ENCODE measurements around the gene PITPNB.

The PITPNB gene

DNA sequence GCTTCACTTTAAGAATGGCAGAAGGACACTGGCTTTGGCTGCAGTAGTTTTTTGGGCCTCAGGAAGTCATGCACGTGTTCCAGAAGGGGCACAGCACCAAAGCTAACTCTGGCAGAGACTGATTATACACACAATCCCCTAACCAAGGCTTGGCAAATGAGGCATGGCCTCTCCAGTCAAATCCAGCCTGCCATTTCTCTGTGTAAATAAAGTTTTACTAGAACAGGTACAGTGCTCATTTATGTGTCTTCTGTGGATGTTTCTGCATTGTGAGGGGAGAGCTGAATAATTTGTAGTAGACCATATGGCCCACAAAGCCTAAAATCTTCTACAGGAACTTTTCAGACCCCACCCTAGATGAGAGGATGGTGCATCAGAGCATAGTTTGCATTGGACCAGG lies 71.1 kb downstream of the PITPNB start:
- TF ChIP-seq CTCF (IDR thresholded peaks at IDR 0.05; ENCODE audit: extremely low read depth, insufficient read depth, missing control alignments) = no peak
- in situ Hi-C loops (cut with MboI; ENCODE audit: low pct_unique_long_range_greater_than_20kb, low sequenced_read_pairs, unreplicated experiment) = no loop called here
- DNase-seq (ENCODE audit: low spot score) = no peak

- in situ Hi-C loops (cut with MboI; ENCODE audit: low pct_unique_long_range_greater_than_20kb, low sequenced_read_pairs, unreplicated experiment) = no loop called here
- TF ChIP-seq CTCF (IDR thresholded peaks at IDR 0.05; ENCODE audit: extremely low read depth, insufficient read depth, missing control alignments) = no peak
- DNase-seq (ENCODE audit: low spot score) = no peak
These were observed 72.1 kb downstream of the PITPNB start for GRCh38 chr22:27846910-27847309.

DNA sequence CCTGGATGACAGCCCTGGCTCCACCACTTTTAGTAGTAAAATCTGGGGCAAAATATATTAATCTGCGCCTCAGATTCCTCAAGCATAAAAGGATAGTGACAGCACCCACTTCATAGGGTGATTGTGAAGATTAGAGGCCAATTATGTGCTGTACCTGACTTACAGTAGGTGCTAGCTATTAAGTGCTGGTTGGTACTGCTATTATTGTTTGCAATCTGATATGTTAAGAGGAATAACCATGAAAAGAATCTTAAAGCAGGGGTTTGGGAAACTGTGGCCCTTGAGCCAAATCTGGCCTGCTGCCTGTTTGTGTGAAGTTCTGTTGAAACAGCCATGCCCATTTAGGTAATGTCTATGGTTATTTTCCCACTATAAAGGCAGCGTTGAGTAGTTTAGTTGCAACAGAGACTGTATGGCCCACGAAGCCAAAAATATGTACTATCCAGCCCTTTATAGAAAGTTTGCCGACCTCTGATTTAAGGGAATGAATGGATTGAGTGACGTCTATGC lies 72.8 kb downstream of the PITPNB start:
- DNase-seq (ENCODE audit: low spot score) = no peak
- in situ Hi-C loops (cut with MboI; ENCODE audit: low pct_unique_long_range_greater_than_20kb, low sequenced_read_pairs, unreplicated experiment) = no loop called here
- no peak for TF ChIP-seq CTCF (IDR thresholded peaks at IDR 0.05; ENCODE audit: extremely low read depth, insufficient read depth, missing control alignments)

- in situ Hi-C loops (cut with MboI; ENCODE audit: low pct_unique_long_range_greater_than_20kb, low sequenced_read_pairs, unreplicated experiment) = no loop called here
- TF ChIP-seq CTCF (IDR thresholded peaks at IDR 0.05; ENCODE audit: extremely low read depth, insufficient read depth, missing control alignments) = no peak
- DNase-seq (ENCODE audit: low spot score) = no peak
These were observed 73.4 kb downstream of the PITPNB start for GRCh38 chr22:27845644-27846043.

GRCh38 chr22:27844656-27845591 lies 74.1 kb downstream of the PITPNB start:
- TF ChIP-seq CTCF (IDR thresholded peaks at IDR 0.05; ENCODE audit: extremely low read depth, insufficient read depth, missing control alignments) = no peak
- DNase-seq (ENCODE audit: low spot score) = no peak
- in situ Hi-C loops (cut with MboI; ENCODE audit: low pct_unique_long_range_greater_than_20kb, low sequenced_read_pairs, unreplicated experiment) = no loop called here

DNA sequence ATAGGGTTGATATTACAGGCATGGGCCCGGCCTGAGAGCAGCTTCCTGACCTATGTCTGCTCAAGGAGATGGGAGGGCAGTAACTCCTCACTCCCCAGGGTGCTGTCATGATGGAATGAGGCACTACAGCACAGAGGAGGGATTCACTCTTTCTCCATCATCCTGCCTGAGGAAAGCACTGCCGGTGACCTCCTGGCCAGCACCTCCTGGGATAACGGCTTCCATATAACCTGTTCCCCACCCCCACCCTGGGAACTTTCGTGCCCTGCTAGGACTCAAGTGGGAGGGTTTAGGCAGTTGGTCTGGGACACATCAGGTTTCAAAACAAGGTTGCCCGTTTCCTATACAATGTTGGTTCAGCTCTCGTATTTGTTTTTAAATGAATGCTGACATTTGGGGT lies 74.8 kb downstream of the PITPNB start:
- no peak for TF ChIP-seq CTCF (IDR thresholded peaks at IDR 0.05; ENCODE audit: extremely low read depth, insufficient read depth, missing control alignments)
- in situ Hi-C loops (cut with MboI; ENCODE audit: low pct_unique_long_range_greater_than_20kb, low sequenced_read_pairs, unreplicated experiment) = no loop called here
- no peak for DNase-seq (ENCODE audit: low spot score)
